ENCODE data around the gene ALKBH8.
"Not testable (repeated sequence)": the region's sequence is repeated elsewhere in the genome, so short reads cannot be mapped to it uniquely, and the experiment has no call there.

ALKBH8 gene

DNA sequence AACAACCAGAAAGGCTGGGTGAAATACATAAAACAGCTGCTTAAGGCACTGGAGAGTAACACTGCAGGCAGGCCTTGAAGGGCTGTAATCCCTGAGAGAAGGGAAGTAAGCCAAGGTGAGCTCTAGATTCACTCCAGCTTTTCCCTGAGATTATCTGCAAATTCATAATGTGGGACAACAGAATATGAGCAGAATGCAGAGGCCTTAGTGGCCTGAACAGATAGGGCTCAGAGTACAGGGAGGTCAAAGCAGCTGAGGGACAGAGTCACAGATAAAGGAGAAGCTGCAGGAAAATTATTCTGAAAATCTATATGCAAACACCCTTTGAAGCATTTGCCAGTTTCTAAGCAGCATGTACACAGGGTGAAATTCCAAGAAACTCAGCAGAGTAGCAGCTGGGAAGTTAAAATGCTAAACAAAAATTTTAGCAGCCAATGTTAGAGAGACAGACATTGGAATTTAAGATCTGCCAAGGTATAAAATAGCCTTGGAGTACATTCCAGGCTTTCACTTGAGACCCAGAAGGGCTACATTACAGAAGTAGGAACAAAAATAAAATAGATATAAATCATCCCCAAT, 59.8 kb downstream of the ALKBH8 start:
- DNase-seq (ENCODE audit: low read depth in 2 of 2) = no peak

DNA sequence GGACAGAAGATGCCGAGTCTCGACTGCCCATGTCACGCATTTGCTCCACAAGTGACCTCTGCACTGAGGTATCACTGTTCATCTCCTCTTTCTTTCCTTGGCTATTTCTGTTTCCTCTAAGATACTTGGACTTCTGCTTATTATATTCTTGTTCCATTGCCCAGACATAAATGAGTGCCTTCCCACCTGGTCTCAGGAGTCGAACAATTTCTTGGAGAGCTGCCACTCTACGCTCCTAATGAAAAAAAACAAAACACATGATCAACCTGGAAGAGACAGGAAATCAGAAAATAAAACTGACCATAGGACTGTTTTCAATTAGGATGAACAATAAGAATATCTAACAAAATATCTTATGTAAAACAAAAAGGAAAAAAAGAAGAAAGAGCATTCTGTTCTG, 60.6 kb downstream of the ALKBH8 start:
- DNase-seq (ENCODE audit: low read depth in 2 of 2) = no peak

- no peak for DNase-seq (ENCODE audit: low read depth in 2 of 2)
Observed at GRCh38 chr11:107501713-107502112, 63.8 kb downstream of the ALKBH8 start.

GRCh38 chr11:107497371-107497770, 68.2 kb downstream of the ALKBH8 start:
- DNase-seq (ENCODE audit: low read depth in 2 of 2) = not testable (repeated sequence)

DNA sequence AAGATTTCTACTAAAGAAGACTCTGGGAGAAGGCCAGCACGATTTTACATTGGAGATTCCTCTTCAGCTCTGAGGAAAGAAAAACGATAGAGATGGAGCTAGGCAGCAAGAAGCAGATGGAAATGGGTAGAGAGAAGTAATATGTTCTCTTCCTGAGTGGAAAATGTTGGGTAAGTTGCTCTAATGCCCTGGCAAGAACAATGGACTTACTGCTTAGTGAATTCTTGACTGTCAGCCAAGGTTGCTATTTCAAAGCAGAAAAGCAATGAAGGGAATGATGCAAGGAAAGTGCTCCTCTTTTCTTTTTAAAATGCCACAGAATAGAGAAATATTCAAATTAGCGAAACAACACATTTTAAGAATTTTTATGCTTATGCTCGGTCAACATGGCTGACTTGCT, 69.5 kb downstream of the ALKBH8 start:
- no peak for DNase-seq (ENCODE audit: low read depth in 2 of 2)

DNA sequence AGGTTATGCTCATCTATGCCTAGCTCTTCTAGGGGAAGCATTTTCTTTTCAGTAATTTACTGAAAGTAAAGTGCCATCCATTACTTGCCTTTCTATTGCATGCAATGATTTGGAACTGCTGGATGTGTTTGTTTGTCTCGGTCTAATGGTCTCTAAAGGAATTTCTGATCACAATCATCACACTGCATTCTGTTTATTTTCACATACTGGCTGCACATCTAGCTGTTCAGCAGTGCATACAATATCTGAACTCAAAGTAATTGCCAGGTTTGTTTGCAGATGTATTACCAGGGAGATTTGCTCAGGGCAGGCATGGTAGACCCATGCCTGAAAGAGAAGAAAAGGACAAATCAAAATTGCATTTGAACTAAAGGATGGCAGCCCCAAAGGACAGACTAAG, 71.5 kb downstream of the ALKBH8 start:
- no peak for DNase-seq (ENCODE audit: low read depth in 2 of 2)

- DNase-seq (ENCODE audit: low read depth in 2 of 2) = no peak
Observed at GRCh38 chr11:107493117-107493516, 72.4 kb downstream of the ALKBH8 start.

GRCh38 chr11:107490836-107491235, 74.7 kb downstream of the ALKBH8 start:
- no peak for DNase-seq (ENCODE audit: low read depth in 2 of 2)

GRCh38 chr11:107482234-107482633, 83.3 kb downstream of the ALKBH8 start:
- DNase-seq (ENCODE audit: low read depth in 2 of 2) = no peak

- DNase-seq (ENCODE audit: low read depth in 2 of 2) = no peak
Observed at GRCh38 chr11:107478922-107479321, 86.6 kb downstream of the ALKBH8 start.

GRCh38 chr11:107477820-107478219, 87.7 kb downstream of the ALKBH8 start:
- DNase-seq (ENCODE audit: low read depth in 2 of 2) = no peak

DNA sequence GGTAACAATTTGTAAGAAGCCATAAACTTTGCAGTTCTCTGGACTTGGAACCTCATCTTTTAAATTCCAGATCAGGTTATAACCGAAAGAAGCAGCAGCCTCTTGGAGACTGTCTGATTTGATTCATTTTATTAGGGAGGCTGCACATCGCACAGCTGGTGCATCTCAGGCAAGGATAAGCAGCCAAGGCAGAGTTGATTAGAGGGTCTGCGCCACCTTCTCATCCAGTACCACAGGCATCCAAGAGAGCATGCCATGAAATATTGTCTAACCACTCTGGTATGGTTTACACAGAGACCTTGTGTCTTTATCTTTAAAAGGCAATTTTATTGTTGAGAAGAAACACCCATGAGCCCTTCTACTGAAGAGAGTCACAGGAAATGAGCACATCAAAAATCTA, 91.7 kb downstream of the ALKBH8 start:
- no peak for DNase-seq (ENCODE audit: low read depth in 2 of 2)

DNA sequence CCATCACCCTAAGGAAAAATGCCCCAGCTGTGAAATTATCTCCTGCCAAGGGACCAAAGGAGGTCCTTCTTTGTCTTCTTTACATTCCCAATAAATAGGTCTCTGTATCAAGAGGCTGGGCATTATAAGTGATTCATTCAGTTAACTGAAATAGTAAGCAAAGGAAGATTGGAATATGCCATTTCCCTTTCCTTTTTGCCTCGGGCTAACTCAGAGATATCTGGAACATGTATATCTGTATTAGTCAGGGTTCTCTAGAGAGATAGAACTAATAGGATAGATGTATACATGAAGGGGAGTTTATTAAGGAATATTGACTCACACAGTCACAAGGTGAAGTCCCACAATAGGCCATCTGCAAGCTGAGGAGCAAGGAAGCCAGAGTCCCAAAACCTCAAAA, 92.6 kb downstream of the ALKBH8 start:
- DNase-seq (ENCODE audit: low read depth in 2 of 2) = no peak

DNA sequence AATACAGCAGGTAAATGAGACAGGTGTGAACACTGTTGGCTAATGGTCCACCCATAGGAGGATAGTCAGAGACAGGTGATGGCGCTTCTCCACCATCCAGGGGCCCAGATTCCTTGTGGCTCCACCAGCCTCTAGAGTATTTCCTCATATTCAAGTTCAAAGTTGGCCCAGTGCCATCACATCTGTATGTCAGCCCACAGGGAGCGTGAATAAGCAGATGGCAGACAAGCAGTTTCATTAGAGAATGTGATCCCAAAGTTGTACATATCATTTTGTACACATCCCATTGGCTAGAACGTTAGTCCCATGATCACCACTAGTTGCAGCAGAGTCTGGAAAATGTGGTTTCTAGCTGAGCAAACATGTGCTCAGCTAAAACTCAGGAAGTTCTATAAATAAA, 96.9 kb downstream of the ALKBH8 start:
- DNase-seq (ENCODE audit: low read depth in 2 of 2) = no peak

DNA sequence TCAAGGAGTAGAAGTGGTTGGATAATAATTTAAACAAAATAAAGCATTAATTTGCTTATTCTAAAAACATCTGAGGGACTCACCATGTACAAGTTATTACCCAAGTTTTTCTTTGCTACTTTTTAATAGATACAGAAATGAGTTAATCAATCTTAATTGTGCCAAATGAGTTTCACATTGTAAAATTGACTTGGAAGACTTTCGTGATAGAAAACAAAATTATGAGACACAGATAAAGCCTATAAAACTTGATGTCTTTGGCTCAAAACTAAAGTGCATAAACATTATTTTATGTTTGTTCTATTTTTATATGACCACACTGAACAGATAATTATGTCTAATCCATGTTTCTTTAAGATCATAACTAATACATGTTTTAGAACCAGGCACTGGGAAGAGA, 97.8 kb downstream of the ALKBH8 start:
- DNase-seq (ENCODE audit: low read depth in 2 of 2) = no peak

DNA sequence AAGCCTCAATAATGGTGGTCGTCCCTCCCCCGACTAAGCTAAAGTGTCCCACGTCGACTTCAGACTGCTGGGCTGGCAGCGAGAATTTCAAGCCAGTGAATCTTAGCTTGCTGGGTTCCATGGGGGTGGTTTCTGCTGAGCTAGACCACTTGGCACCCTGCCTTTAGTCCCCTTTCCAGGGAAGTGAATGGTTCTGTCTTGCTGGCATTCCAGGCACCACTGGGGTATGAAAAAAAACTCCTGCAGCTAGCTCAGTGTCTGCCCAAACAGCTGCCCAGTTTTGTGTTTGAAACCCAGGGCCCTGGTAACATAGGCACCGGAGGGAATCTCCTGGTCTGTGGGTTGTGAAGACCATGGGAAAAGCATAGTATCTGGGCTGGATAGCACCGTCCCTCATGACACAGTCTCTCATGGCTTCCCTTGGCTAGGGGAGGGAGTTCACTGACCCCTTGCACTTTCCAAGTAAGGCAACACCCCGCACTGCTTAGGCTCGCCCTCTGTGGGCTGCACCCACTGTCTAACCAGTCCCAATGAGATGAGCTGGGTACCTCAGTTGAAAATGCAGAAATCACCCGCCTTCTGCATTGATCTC, 99.2 kb downstream of the ALKBH8 start:
- DNase-seq (ENCODE audit: low read depth in 2 of 2) = not testable (repeated sequence)

- DNase-seq (ENCODE audit: low read depth in 2 of 2) = peak; percentile 72 to 79
Observed at GRCh38 chr11:107457558-107458271, 107.8 kb downstream of the ALKBH8 start, which contains the start of gene CWF19L2. TSS of gene CWF19L2 (minus strand) at chr11:107457825. CDS start at chr11:107457816, 9 bp downstream.

GRCh38 chr11:107457205-107457557, 108.4 kb downstream of the ALKBH8 start:
- DNase-seq (ENCODE audit: low read depth in 2 of 2) = no peak

GRCh38 chr11:107453594-107454286, 111.8 kb downstream of the ALKBH8 start:
- no peak for DNase-seq (ENCODE audit: low read depth in 2 of 2)
